HG03460 (cell line): Measurements from ENCODE around the gene GNPTG.

Source experiments
- ATAC-seq: cut with Tn5 transposase; IDR thresholded peaks from one replicate; pipeline ENCODE4 v1.9.1; 2021; ENCODE audit not compliant: unreplicated experiment

GNPTG gene

GRCh38 chr16:1351582-1352362 lies at the start of gene GNPTG, which contains the start of gene TSR3:
Gene GNPTG, plus strand, starts transcription at chr16:1351931. Its CDS starts 35 bp downstream, at chr16:1351966.
Gene TSR3, minus strand, starts transcription at chr16:1351878. Its CDS starts 74 bp downstream, at chr16:1351804.
- ATAC-seq, result peak; percentile 61

GRCh38 chr16:1305823-1306222 lies 45.9 kb upstream of the GNPTG start:
- no peak for ATAC-seq

GRCh38 chr16:1306334-1306733 lies 45.4 kb upstream of the GNPTG start:
- no peak for ATAC-seq

GRCh38 chr16:1308036-1308976 lies 43.4 kb upstream of the GNPTG start:
- peak; percentile 15 for ATAC-seq

GRCh38 chr16:1308977-1309885 lies 42.5 kb upstream of the GNPTG start, which contains the start of gene UBE2I:
Gene UBE2I, plus strand, starts transcription at chr16:1309636. Its CDS starts 4,395 bp downstream, at chr16:1314031.
- peak; percentile 55 for ATAC-seq

- ATAC-seq, result no peak
Observed at GRCh38 chr16:1309888-1310831, 41.6 kb upstream of the GNPTG start.

- no peak for ATAC-seq
Observed at GRCh38 chr16:1310832-1311200, 40.9 kb upstream of the GNPTG start.

- no peak for ATAC-seq
Observed at GRCh38 chr16:1311212-1311737, 40.5 kb upstream of the GNPTG start.

- no peak for ATAC-seq
Observed at GRCh38 chr16:1311738-1312466, 39.8 kb upstream of the GNPTG start.

GRCh38 chr16:1312467-1312816 lies 39.3 kb upstream of the GNPTG start:
- ATAC-seq, result no peak

GRCh38 chr16:1312903-1313302 lies 38.8 kb upstream of the GNPTG start:
- ATAC-seq, result no peak

GRCh38 chr16:1313721-1314369 lies 37.9 kb upstream of the GNPTG start:
- no peak for ATAC-seq

GRCh38 chr16:1314399-1315068 lies 37.2 kb upstream of the GNPTG start:
- no peak for ATAC-seq

- ATAC-seq, result no peak
Observed at GRCh38 chr16:1315081-1316032, 36.4 kb upstream of the GNPTG start.

- ATAC-seq, result no peak
Observed at GRCh38 chr16:1316033-1316405, 35.7 kb upstream of the GNPTG start.

GRCh38 chr16:1317479-1318267 lies 34.1 kb upstream of the GNPTG start:
- no peak for ATAC-seq
